ENCODE data around the gene GRB2.
A peak's percentile ranks its signal among the peaks of the same experiment; 100 is the strongest.

The GRB2 gene

DNA sequence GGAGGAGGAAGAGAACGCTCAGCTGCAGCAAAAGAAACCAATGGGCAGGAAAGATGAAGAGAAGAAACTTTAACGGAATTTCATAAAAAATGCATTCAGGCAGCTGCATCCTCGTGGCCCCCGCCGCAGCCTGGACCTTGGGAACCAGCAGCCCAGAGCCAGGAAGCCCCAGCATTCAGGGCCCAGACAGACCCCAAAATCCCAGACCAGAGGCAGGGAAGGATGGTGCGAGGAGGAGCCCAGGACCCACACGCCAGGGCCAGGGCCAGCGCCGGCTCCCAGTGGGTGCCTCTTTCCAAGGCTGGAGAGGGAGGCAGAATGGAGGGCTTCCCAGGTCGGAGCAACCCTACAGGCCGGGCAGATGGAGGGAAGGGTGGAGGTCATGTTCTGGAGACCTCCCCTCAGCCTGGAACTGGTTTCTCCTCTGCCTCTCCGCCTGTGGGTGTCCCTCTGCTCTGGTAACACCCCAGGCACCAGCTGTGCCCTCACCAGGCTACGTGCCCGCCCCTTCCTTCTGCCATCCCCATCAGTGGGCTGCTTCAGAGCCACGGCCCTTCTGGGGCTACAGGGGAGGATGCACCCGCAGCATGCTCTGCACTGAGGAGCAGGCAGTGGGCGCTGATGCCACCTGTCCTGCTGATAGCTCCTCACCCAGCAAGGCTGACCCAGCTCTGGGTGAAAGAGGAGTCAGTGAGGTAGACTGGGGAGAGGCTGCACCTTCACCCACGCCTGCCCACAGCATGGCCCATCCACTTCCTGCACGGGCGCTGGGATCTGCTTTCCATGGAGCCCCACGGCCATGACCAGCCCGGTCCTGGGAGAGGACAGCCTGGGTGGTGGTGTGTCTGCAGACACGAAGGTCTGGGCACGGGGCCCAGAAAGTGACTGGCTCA lies 133.3 kb downstream of the GRB2 start:
- DNase-seq, result no peak

DNA sequence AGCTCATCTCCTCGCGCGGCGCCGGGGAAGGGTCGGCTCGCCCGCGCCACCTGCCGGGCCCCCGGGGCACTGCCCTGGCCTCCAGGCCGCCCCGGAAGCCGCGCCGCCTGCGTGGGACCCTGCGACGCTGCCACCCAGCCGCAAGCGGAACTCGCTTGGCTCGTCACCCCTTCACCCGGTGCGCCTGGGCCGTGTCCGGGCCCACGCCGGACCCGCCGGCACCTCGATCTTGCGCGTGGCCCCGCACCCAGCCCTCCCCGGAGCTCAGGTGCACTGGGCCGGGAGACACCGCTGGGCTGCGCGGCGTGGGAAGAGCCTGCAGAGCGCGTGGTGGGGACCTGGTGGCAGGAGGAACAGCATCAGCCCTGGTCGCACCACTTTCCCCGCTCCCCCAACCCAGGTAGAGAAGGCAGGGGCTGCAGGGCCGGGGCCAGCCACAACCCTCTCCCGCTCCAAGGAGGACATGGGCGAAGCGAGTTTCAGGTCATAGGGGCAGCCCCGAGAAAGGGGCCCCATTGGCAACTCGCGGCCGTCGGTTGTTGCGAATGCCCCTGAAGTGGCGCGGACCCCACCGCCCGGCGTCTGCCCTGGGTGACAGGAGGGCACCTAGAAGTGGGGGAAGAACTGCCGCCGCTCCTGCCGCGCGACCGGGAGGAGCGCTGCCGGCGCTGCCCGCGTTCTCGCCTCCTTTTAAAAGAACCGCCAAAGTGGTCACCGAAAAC lies 134.1 kb downstream of the GRB2 start:
- DNase-seq, result no peak

DNA sequence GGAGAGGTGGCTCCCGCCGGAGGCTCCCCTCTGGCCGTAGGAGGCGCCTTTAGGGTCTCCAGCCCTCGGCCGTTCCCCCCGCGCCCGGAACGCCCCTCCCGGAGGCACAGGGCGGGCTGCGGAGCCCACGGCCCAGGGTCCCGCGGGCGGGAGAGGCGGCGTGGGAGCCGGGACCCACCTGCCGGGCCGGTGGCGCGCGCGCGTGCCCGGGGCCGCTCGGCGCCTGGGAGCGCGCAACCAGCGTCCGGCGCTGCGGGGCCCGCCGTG lies 134.6 kb downstream of the GRB2 start, which contains the start of gene MIF4GD:
Gene MIF4GD, minus strand, starts transcription at position 266 of the 267 bp plus-strand sequence. CDS start 1,036 bp downstream, outside the sequence.
- no peak for DNase-seq

DNA sequence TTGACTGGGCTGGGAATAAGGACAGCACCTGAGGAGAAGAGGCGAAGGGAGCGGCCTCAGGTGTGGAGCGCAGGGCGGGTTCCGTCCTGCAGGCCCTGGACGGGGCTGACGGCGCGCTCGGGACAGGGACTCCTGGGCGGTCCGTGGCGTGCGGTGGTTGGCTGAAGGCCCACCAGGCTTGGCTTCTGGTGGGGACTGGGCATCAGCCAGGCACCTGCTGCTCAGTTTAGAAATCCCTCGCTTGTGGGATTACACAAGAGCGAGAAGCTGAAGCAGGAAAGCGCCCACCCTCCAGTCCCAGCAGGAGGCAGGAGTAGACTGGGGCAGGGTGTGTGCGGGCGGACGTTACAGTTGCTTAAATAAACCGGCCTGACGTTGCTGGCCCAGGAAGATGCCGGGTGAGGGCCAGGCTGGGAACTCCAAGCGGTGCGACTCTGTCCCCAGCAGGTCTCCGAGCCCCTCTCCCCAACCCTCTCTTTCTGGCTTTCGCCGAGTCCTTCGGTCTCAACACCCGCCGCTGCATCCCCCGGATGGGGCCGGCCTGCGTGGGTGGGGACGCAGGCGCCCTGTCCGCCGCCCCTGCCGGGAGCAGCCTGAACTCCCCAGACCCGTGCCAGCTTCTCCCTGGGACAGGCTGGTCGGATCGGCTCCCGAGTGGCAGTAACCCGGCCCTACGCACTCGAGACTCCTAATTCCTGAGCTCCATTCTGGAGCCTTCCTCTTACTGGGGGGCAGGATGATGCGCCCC lies 135.1 kb downstream of the GRB2 start:
- peak; percentile 44 for DNase-seq

DNA sequence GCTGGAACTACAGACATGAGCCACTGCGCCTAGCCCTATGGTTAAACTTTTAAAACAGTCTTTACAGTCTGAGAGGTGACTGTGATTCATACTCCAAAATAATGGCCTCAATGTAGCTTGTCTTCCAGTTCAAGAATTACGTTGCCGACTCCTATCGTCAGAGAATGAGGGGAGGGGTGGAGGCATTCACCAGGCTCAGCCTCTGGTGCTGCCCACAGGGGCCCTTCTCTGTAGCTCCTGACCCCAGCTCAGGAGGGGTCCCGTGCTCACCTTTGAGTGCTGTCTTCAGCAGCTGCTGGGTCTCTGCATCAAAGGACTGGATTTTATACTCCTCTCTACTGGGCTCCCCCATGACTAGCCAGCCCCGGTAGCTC lies 135.6 kb downstream of the GRB2 start:
- DNase-seq, result no peak

Data from SIG-M5 (cell line).